B cell (primary cell): ENCODE measurements around the gene TTLL10. TPM values are rescaled to one million over a fixed set of nuclear protein-coding genes. Genes with fewer than 3 reads are reported as not detected.

Experiments used
- ATAC-seq: fragments of 200-7000 bp; cut with Tn5 transposase; one replicate; pipeline ENCODE4 v1.10.0; 2021; ENCODE audit warnings: low read depth, mild to moderate bottlenecking, moderate number of reproducible peaks, moderate library complexity
- CTCF ChIA-PET: fragments of 350-600 bp; sonication (Branson Sonifier 250); formaldehyde crosslinking; loops from one replicate; lab custom pipeline; 2021; ENCODE audit warnings: antibody characterized with exemption, inconsistent platforms; lab: Charles Lee
- POLR2A ChIA-PET: fragments of 350-600 bp; sonication (Branson Sonifier 250); formaldehyde crosslinking; loops from one replicate; lab custom pipeline; 2021; ENCODE audit warnings: antibody characterized with exemption; lab: Charles Lee
- DNase-seq: peaks from one replicate; pipeline ENCODE4 v3.0.0; 2013
- H2AFZ ChIP-seq: 2 replicates; pipeline ENCODE4 v1.6.1; 2012; ENCODE audit warnings: mild to moderate bottlenecking, low read depth, low read length; ENCODE audit not compliant: insufficient read depth, poor library complexity, severe bottlenecking
- H3K27ac ChIP-seq, 2 donors: 1 replicate in 1 of 2; 2 replicates in 1 of 2; pipeline ENCODE4 v1.5.1; 2012 to 2013; ENCODE audit warnings: low read length in 2 of 2, mild to moderate bottlenecking in 2 of 2, moderate library complexity in 1 of 2
- H3K27me3 ChIP-seq, 4 experiments: fragments of 200-600 bp in 1 of 4; sonication (generic) in 1 of 4; replicated peaks in 1 of 4; 1 replicate in 2 of 4; 2 replicates in 2 of 4; pipeline versions ENCODE4 v1.6.1 to v1.7.0; 2013 to 2016; ENCODE audit warnings: low read length in 3 of 4, mild to moderate bottlenecking in 2 of 4, mixed read lengths in 1 of 4, moderate library complexity in 1 of 4; ENCODE audit not compliant: insufficient read depth in 4 of 4, control insufficient read depth in 3 of 4; ENCODE audit errors: control extremely low read depth in 1 of 4
- H3K36me3 ChIP-seq, 2 experiments: replicated peaks in 1 of 2; 1 replicate in 1 of 2; 2 replicates in 1 of 2; pipeline versions ENCODE4 v1.6.1 to v1.7.1; 2013; ENCODE audit warnings: low read length in 1 of 2; ENCODE audit not compliant: insufficient read depth in 2 of 2, control insufficient read depth in 1 of 2; ENCODE audit errors: control extremely low read depth in 1 of 2, extremely low read depth in 1 of 2
- H3K4me1 ChIP-seq, 2 donors: fragments of 200-600 bp in 1 of 2; sonication (generic) in 1 of 2; 1 replicate in 1 of 2; 2 replicates in 1 of 2; pipeline versions ENCODE4 v1.5.1 to v1.6.1; 2013 to 2017; ENCODE audit warnings: low read length in 2 of 2; ENCODE audit not compliant: control insufficient read depth in 2 of 2, insufficient read depth in 2 of 2
- H3K4me2 ChIP-seq: replicated peaks from 2 replicates; pipeline ENCODE3; 2012; ENCODE audit warnings: mild to moderate bottlenecking, low read depth, low read length; ENCODE audit not compliant: poor library complexity, severe bottlenecking
- H3K4me3 ChIP-seq, 5 experiments: fragments of 200-600 bp in 1 of 5; sonication (generic) in 1 of 5; 1 replicate in 3 of 5; 2 replicates in 2 of 5; pipeline versions ENCODE4 v1.5.1 to v1.7.0; 2011 to 2016; ENCODE audit warnings: low read length in 4 of 5, mild to moderate bottlenecking in 4 of 5, low read depth in 2 of 5, control low read depth in 1 of 5, moderate library complexity in 1 of 5; ENCODE audit not compliant: insufficient read depth in 1 of 5; ENCODE audit errors: control extremely low read depth in 1 of 5, extremely low read depth in 1 of 5
- H3K79me2 ChIP-seq: fragments of 200-600 bp; sonication (generic); one replicate; pipeline ENCODE4 v1.6.0; 2016; ENCODE audit warnings: low read length; ENCODE audit not compliant: control insufficient read depth, insufficient read depth
- H3K9ac ChIP-seq: fragments of 200-600 bp; sonication (generic); 2 replicates; pipeline ENCODE4 v1.6.1; 2017; ENCODE audit warnings: mild to moderate bottlenecking, low read length, moderate library complexity
- H3K9me3 ChIP-seq, 3 donors: one replicate each; pipeline versions ENCODE4 v1.6.1 to v1.7.1; 2013; ENCODE audit warnings: low read length in 2 of 3; ENCODE audit not compliant: control insufficient read depth in 2 of 3, insufficient read depth in 1 of 3; ENCODE audit errors: control extremely low read depth in 1 of 3
- H4K20me1 ChIP-seq: 2 replicates; pipeline ENCODE4 v1.6.0; 2012; ENCODE audit warnings: mild to moderate bottlenecking, low read length; ENCODE audit not compliant: insufficient read depth, control insufficient read depth, poor library complexity, severe bottlenecking
- H3K27ac Mint-ChIP-seq: one replicate; pipeline ENCODE4 v1.8.0; 2021; ENCODE audit warnings: mixed read lengths
- H3K27me3 Mint-ChIP-seq: one replicate; pipeline ENCODE4 v1.8.0; 2021; ENCODE audit warnings: mixed read lengths
- H3K4me1 Mint-ChIP-seq: one replicate; pipeline ENCODE4 v1.8.0; 2021; ENCODE audit warnings: mixed read lengths
- H3K4me3 Mint-ChIP-seq: one replicate; pipeline ENCODE4 v1.8.0; 2021; ENCODE audit warnings: mixed read lengths
- H3K9me3 Mint-ChIP-seq: one replicate; pipeline ENCODE4 v1.8.0; 2022; ENCODE audit warnings: mixed read lengths; ENCODE audit not compliant: insufficient read depth
- EZH2 ChIP-seq: IDR thresholded peaks from 2 replicates; pipeline ENCODE4 v1.6.1; 2012; ENCODE audit warnings: borderline replicate concordance, low read depth, mild to moderate bottlenecking, moderate library complexity, low read length; ENCODE audit not compliant: insufficient read depth, poor library complexity, severe bottlenecking
- WGBS: methylation state at CpG from one replicate; pipeline ENCODE4 v1.1.5; 2013; ENCODE audit warnings: missing lambda C conversion rate; ENCODE audit not compliant: insufficient coverage; 5-methylcytosine and 5-hydroxymethylcytosine counted together
- intact Hi-C: fragments of 100-400 bp; cut with micrococcal nuclease; formaldehyde crosslinking; loops from one replicate; pipeline ENCODE4 v1.10.0; 2022
- polyA plus RNA-seq: library from polyadenylated mRNA; depleted of rRNA; stranded (reverse); fragments of >200 nt; gene quantifications from 2 replicates; pipeline ENCODE4 v1.2.3, GENCODE V29; 2012
- total RNA-seq, 2 donors: library from RNA; stranded (reverse); fragments of 120-200 nt in 1 of 2; gene quantifications; 1 replicate in 1 of 2; 2 replicates in 1 of 2; pipeline versions ENCODE4 v1.2.3 to v1.2.4, GENCODE V29; 2013 to 2022
- TF ChIP-seq, protein P1 (sequence below): fragments of 200-600 bp; IDR thresholded peaks from one replicate; pipeline ENCODE4 v1.8.0; 2022; ENCODE audit warnings: antibody characterized with exemption, mild to moderate bottlenecking

TTLL10 gene
- total and polyA plus RNA-seq, 2 donors (not counting 1 experiment from before 2014, with no cell fraction given): 0.37 to 0.45 TPM

- intact Hi-C loops: loop anchor here (5.0 kb wide), 1 partner anchor 50 kb away; the partner anchor contains the start of gene TNFRSF18
- peak overlapping the region; percentile 95 for H3K9ac ChIP-seq
- peak; percentile 64 for ATAC-seq
- ChIA-PET POLR2A (interaction anchor here (0.6 to 3.7 kb wide), 12 partner anchors 9 to 41 kb away, joined by 3 to 18 read pairs (median 4); no protein-coding TSS in a partner anchor), CTCF (interaction anchor here (3.0 kb wide), 1 partner anchor 35 kb away, joined by 14 read pairs; no protein-coding TSS in a partner anchor)
- H3K4me3 Mint-ChIP-seq: peak overlapping the region; percentile 86
- H3K4me1 Mint-ChIP-seq: peaks cover 5% of the 10 kb centered on the region
- H3K4me2 ChIP-seq: peak overlapping the region; percentile 100
- H3K27me3 ChIP-seq: no peaks in the 10 kb centered on the region
- no peaks in the 10 kb centered on the region for H3K27me3 Mint-ChIP-seq
- peaks cover 8 to 23% of the 10 kb centered on the region in 2 donors for H3K4me1 ChIP-seq
- WGBS: 3% methylated on average over 24 of the region's 29 CpGs
- peak overlapping the region; percentile 83 for H2AFZ ChIP-seq
- peaks cover 0 to 30% (median 0%) of the 10 kb centered on the region in 3 donors for H3K9me3 ChIP-seq
- H3K4me3 ChIP-seq: peak overlapping the region; percentile 52 to 93 (median 87)
- DNase-seq: peak; percentile 74
- H3K27ac ChIP-seq: peak overlapping the region; percentile 94 to 97
- H3K9me3 Mint-ChIP-seq: peaks cover 6% of the 10 kb centered on the region
- no peaks in the 10 kb centered on the region for H3K36me3 ChIP-seq
- H3K27ac Mint-ChIP-seq: peak overlapping the region; percentile 89
- no peak for TF ChIP-seq EZH2
- TF ChIP-seq, protein P1, sequence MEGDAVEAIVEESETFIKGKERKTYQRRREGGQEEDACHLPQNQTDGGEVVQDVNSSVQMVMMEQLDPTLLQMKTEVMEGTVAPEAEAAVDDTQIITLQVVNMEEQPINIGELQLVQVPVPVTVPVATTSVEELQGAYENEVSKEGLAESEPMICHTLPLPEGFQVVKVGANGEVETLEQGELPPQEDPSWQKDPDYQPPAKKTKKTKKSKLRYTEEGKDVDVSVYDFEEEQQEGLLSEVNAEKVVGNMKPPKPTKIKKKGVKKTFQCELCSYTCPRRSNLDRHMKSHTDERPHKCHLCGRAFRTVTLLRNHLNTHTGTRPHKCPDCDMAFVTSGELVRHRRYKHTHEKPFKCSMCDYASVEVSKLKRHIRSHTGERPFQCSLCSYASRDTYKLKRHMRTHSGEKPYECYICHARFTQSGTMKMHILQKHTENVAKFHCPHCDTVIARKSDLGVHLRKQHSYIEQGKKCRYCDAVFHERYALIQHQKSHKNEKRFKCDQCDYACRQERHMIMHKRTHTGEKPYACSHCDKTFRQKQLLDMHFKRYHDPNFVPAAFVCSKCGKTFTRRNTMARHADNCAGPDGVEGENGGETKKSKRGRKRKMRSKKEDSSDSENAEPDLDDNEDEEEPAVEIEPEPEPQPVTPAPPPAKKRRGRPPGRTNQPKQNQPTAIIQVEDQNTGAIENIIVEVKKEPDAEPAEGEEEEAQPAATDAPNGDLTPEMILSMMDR: no peak
- no peaks in the 10 kb centered on the region for H4K20me1 ChIP-seq
- no peaks in the 10 kb centered on the region for H3K79me2 ChIP-seq
Measured at GRCh38 chr1:1157426-1157913, 16.2 kb upstream of the TTLL10 start.
